Thoracic aorta (tissue), 2 donors: ENCODE results near the gene POLR2L. TPM values are rescaled to one million over a fixed set of nuclear protein-coding genes. Genes with fewer than 3 reads are reported as not detected.

Source experiments
- ATAC-seq: fragments of 150-250 bp; one replicate; pipeline ENCODE4 v1.8.0; 2017; ENCODE audit warnings: low read depth; ENCODE audit not compliant: insufficient number of reproducible peaks, low FRiP score
- DNase-seq: peaks from one replicate; pipeline ENCODE4 v3.0.0-alpha.2; 2020; ENCODE audit warnings: low spot score
- H3K27ac ChIP-seq, 2 donors: fragments of 200-600 bp; sonication (generic); 1 replicate in 1 of 2; 2 replicates in 1 of 2; pipeline ENCODE4 v1.5.1; 2016; ENCODE audit warnings: mild to moderate bottlenecking in 2 of 2, moderate library complexity in 2 of 2
- H3K27me3 ChIP-seq: fragments of 200-600 bp; sonication (generic); replicated peaks from 2 replicates; pipeline ENCODE4 v1.6.0; 2016; ENCODE audit warnings: mild to moderate bottlenecking; ENCODE audit not compliant: insufficient read depth
- H3K36me3 ChIP-seq: fragments of 200-600 bp; sonication (generic); one replicate; pipeline ENCODE4 v1.5.1; 2016
- H3K4me1 ChIP-seq, 2 donors: fragments of 200-600 bp; sonication (generic); 1 replicate in 1 of 2; 2 replicates in 1 of 2; pipeline versions ENCODE4 v1.5.1 to v1.6.0; 2016; ENCODE audit warnings: low read depth in 2 of 2, mild to moderate bottlenecking in 1 of 2; ENCODE audit not compliant: control insufficient read depth in 1 of 2
- H3K4me3 ChIP-seq: fragments of 200-600 bp; sonication (generic); 2 replicates; pipeline ENCODE4 v1.5.1; 2016; ENCODE audit warnings: mild to moderate bottlenecking
- H3K9me3 ChIP-seq: fragments of 200-600 bp; sonication (generic); 2 replicates; pipeline ENCODE4 v1.5.1; 2016
- CTCF ChIP-seq: fragments of 200-600 bp; sonication (generic); IDR thresholded peaks from one replicate; pipeline ENCODE4 v1.5.1; 2019; ENCODE audit warnings: antibody characterized with exemption
- total RNA-seq, 2 donors: library from RNA; depleted of rRNA; stranded (reverse); fragments of >200 nt; gene quantifications; one replicate each; pipeline versions ENCODE4 v1.1.0 to v1.2.3, GENCODE V29; 2016

The POLR2L gene
- 10 to 100 TPM; 20.8 to 63.0 TPM for total RNA-seq

GRCh38 chr11:842370-843002 lies at the start of gene POLR2L, which contains the start of gene TSPAN4:
Gene POLR2L (minus strand): TSS chr11:842529. CDS start chr11:842508, 21 bp downstream.
Gene TSPAN4 (plus strand): TSS chr11:842852. CDS start chr11:850305, 7,453 bp downstream.
- Histone ChIP-seq H3K27ac (peak within 1 kb of the TSS; percentile 88 to 97), H3K9me3 (no peaks in the 10 kb centered on the region), H3K36me3 (peaks cover 22% of the 10 kb centered on the region), H3K27me3 (no peaks in the 10 kb centered on the region), H3K4me1 (peaks cover 31 to 54% of the 10 kb centered on the region in 2 donors), H3K4me3 (peak within 1 kb of the TSS; percentile 95)
- DNase-seq (peak; percentile 60), ATAC-seq (peak; percentile 41)
- TF ChIP-seq CTCF: no peak

- Histone ChIP-seq H3K4me3 (no peak overlapping the region), H3K27ac (no peak overlapping the region), H3K36me3 (peaks cover 4% of the 10 kb centered on the region), H3K4me1 (no peaks in the 10 kb centered on the region), H3K9me3 (no peaks in the 10 kb centered on the region), H3K27me3 (no peaks in the 10 kb centered on the region)
- ATAC-seq (no peak), DNase-seq (no peak)
- no peak for TF ChIP-seq CTCF
Observed at GRCh38 chr11:890794-891540, 48.6 kb upstream of the POLR2L start.

GRCh38 chr11:889687-890475 lies 47.6 kb upstream of the POLR2L start:
- Histone ChIP-seq H3K27me3 (no peaks in the 10 kb centered on the region), H3K4me3 (no peak overlapping the region), H3K27ac (no peak overlapping the region), H3K36me3 (peaks cover 4% of the 10 kb centered on the region), H3K9me3 (no peaks in the 10 kb centered on the region), H3K4me1 (no peaks in the 10 kb centered on the region)
- no peak for TF ChIP-seq CTCF
- ATAC-seq: no peak
- DNase-seq: no peak

- ATAC-seq: no peak
- no peak for DNase-seq
- H3K27ac ChIP-seq: no peak overlapping the region
- no peaks in the 10 kb centered on the region for H3K9me3 ChIP-seq
- H3K4me1 ChIP-seq: no peaks in the 10 kb centered on the region
- TF ChIP-seq CTCF: no peak
- H3K36me3 ChIP-seq: peaks cover 4% of the 10 kb centered on the region
- H3K27me3 ChIP-seq: no peaks in the 10 kb centered on the region
- no peak overlapping the region for H3K4me3 ChIP-seq
Observed at GRCh38 chr11:889257-889656, 46.9 kb upstream of the POLR2L start.
